ENCODE results near the gene CDC14B.

DNA sequence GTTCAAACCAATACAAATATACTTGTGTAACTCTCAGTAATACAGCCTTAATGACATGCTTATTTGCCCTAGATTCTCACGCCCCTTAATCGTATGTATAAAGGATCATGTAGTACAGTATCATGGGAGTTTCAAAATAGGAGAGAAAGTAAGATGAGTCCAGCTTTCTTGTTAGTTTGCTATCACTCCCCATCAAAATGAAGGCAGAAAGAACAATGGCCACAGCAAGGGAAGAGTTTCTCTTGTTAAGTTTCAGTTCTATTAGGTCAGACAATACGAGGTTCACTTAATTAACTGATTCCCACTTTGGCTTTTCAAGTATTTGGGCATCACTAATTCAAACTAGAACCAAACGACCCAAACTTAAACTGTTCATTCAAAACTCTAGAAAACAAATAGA, 55.4 kb downstream of the CDC14B start:
- TF ChIP-seq, protein P1, sequence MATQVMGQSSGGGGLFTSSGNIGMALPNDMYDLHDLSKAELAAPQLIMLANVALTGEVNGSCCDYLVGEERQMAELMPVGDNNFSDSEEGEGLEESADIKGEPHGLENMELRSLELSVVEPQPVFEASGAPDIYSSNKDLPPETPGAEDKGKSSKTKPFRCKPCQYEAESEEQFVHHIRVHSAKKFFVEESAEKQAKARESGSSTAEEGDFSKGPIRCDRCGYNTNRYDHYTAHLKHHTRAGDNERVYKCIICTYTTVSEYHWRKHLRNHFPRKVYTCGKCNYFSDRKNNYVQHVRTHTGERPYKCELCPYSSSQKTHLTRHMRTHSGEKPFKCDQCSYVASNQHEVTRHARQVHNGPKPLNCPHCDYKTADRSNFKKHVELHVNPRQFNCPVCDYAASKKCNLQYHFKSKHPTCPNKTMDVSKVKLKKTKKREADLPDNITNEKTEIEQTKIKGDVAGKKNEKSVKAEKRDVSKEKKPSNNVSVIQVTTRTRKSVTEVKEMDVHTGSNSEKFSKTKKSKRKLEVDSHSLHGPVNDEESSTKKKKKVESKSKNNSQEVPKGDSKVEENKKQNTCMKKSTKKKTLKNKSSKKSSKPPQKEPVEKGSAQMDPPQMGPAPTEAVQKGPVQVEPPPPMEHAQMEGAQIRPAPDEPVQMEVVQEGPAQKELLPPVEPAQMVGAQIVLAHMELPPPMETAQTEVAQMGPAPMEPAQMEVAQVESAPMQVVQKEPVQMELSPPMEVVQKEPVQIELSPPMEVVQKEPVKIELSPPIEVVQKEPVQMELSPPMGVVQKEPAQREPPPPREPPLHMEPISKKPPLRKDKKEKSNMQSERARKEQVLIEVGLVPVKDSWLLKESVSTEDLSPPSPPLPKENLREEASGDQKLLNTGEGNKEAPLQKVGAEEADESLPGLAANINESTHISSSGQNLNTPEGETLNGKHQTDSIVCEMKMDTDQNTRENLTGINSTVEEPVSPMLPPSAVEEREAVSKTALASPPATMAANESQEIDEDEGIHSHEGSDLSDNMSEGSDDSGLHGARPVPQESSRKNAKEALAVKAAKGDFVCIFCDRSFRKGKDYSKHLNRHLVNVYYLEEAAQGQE (IDR thresholded peaks at IDR 0.05; ENCODE audit: insufficient replicate concordance, low read depth), result no peak
- TF ChIP-seq, protein P2, sequence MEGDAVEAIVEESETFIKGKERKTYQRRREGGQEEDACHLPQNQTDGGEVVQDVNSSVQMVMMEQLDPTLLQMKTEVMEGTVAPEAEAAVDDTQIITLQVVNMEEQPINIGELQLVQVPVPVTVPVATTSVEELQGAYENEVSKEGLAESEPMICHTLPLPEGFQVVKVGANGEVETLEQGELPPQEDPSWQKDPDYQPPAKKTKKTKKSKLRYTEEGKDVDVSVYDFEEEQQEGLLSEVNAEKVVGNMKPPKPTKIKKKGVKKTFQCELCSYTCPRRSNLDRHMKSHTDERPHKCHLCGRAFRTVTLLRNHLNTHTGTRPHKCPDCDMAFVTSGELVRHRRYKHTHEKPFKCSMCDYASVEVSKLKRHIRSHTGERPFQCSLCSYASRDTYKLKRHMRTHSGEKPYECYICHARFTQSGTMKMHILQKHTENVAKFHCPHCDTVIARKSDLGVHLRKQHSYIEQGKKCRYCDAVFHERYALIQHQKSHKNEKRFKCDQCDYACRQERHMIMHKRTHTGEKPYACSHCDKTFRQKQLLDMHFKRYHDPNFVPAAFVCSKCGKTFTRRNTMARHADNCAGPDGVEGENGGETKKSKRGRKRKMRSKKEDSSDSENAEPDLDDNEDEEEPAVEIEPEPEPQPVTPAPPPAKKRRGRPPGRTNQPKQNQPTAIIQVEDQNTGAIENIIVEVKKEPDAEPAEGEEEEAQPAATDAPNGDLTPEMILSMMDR (IDR thresholded peaks at IDR 0.05; ENCODE audit: insufficient read depth, low read length), result no peak
- TF ChIP-seq POLR2AphosphoS5 (IDR thresholded peaks at IDR 0.05; ENCODE audit: low read depth) (no peak), SPI1 (IDR thresholded peaks at IDR 0.05; ENCODE audit: borderline replicate concordance, low read depth) (no peak), GABPA (IDR thresholded peaks at IDR 0.05; ENCODE audit: low read depth) (no peak)

Measured in HL-60 (cell line).